HepG2 (cell line): ENCODE results near the gene JUND. TPM values are rescaled to one million over a fixed set of nuclear protein-coding genes. Genes with fewer than 3 reads are reported as not detected.

ENCODE experiments used
- ATF5 ChIP-seq: sonication (generic); formaldehyde crosslinking; IDR thresholded peaks from 2 replicates; pipeline ENCODE4 v1.4.0; 2020; ENCODE audit warnings: mild to moderate bottlenecking, low read depth, missing genetic modification reagents
- CHD4 ChIP-seq: fragments of 200-600 bp; sonication (generic); IDR thresholded peaks from 2 replicates; pipeline ENCODE4 v1.7.0; 2017; ENCODE audit warnings: mild to moderate bottlenecking, low read length, borderline replicate concordance
- FIP1L1 ChIP-seq: fragments of 200-400 bp; formaldehyde crosslinking; IDR thresholded peaks from 2 replicates; pipeline ENCODE4 v1.6.1; 2018; ENCODE audit warnings: low read depth, mild to moderate bottlenecking, low read length, moderate library complexity, borderline replicate concordance; ENCODE audit not compliant: insufficient read depth
- GMEB2 ChIP-seq: IDR thresholded peaks from 2 replicates; pipeline ENCODE4 v1.6.1; 2016; ENCODE audit warnings: missing biosample characterization, missing genetic modification reagents, low read depth
- KMT2A ChIP-seq: sonication (generic); formaldehyde crosslinking; IDR thresholded peaks from 2 replicates; pipeline ENCODE4 v1.4.0; 2020; ENCODE audit warnings: missing genetic modification reagents
- MED1 ChIP-seq: sonication (generic); formaldehyde crosslinking; IDR thresholded peaks from 2 replicates; pipeline ENCODE4 v1.4.0; 2020; ENCODE audit warnings: missing genetic modification reagents
- NONO ChIP-seq, 2 experiments: fragments of 450-650 bp in 1 of 2; sonication (generic) in 1 of 2; formaldehyde crosslinking in 1 of 2; IDR thresholded peaks in 1 of 2; conservative IDR thresholded peaks in 1 of 2; 2 replicates each; pipeline versions ENCODE4 v1.6.1 to v1.8.0; 2017 to 2022; ENCODE audit warnings: mild to moderate bottlenecking in 1 of 2, missing genetic modification reagents in 1 of 2, moderate library complexity in 1 of 2
- SNRNP70 ChIP-seq: fragments of 200-400 bp; formaldehyde crosslinking; IDR thresholded peaks from 2 replicates; pipeline ENCODE4 v1.6.1; 2017; ENCODE audit warnings: mild to moderate bottlenecking, low read depth, low read length, moderate library complexity
- TAF1 ChIP-seq: sonication (generic); formaldehyde crosslinking; IDR thresholded peaks from 2 replicates; pipeline ENCODE4 v1.4.0; 2020; ENCODE audit warnings: missing genetic modification reagents
- TFE3 ChIP-seq: IDR thresholded peaks from 2 replicates; pipeline ENCODE4 v1.6.1; 2016
- TIGD3 ChIP-seq: sonication (generic); formaldehyde crosslinking; IDR thresholded peaks from 2 replicates; pipeline ENCODE4 v1.5.1; 2020; ENCODE audit warnings: mild to moderate bottlenecking, missing genetic modification reagents, borderline replicate concordance
- U2AF1 ChIP-seq: fragments of 200-400 bp; formaldehyde crosslinking; optimal IDR thresholded peaks from 2 replicates; pipeline ENCODE3; 2017; ENCODE audit warnings: mild to moderate bottlenecking, low read depth, low read length
- ZFY ChIP-seq: sonication (generic); formaldehyde crosslinking; IDR thresholded peaks from 2 replicates; pipeline ENCODE4 v1.4.0; 2020; ENCODE audit warnings: missing genetic modification reagents
- ZNF430 ChIP-seq: sonication (generic); formaldehyde crosslinking; IDR thresholded peaks from 2 replicates; pipeline ENCODE4 v1.9.0; 2021; ENCODE audit warnings: mild to moderate bottlenecking, missing genetic modification reagents
- ZNF451 ChIP-seq: sonication (generic); formaldehyde crosslinking; IDR thresholded peaks from 2 replicates; pipeline ENCODE4 v1.5.0; 2020; ENCODE audit warnings: mild to moderate bottlenecking, missing genetic modification reagents
- ZNF546 ChIP-seq: sonication (generic); formaldehyde crosslinking; conservative IDR thresholded peaks from 2 replicates; pipeline ENCODE4 v1.8.1; 2023; ENCODE audit warnings: mild to moderate bottlenecking, missing genetic modification reagents
- ZNF562 ChIP-seq: sonication (generic); formaldehyde crosslinking; IDR thresholded peaks from 2 replicates; pipeline ENCODE4 v1.8.0; 2022; ENCODE audit warnings: missing genetic modification reagents, borderline replicate concordance
- polyA plus RNA-seq, 8 experiments: library from polyadenylated mRNA; depleted of rRNA in 3 of 8; stranded (reverse) in 7 of 8; unstranded in 1 of 8; fragments of >200 nt; fragmentation: Illumina TruSeq in 4 of 8; extraction: Trizol in 4 of 8; gene quantifications; 2 replicates each; pipeline versions ENCODE4 v1.2.1 to v1.2.3, GENCODE V29; 2011 to 2016; ENCODE audit warnings: low read depth in 4 of 8, missing spikeins in 1 of 8, mixed read lengths in 1 of 8; ENCODE audit not compliant: insufficient read depth in 1 of 8
- total RNA-seq, 5 experiments: library from RNA; depleted of rRNA; stranded (reverse); fragments of >200 nt; fragmentation: Illumina TruSeq; extraction: Trizol; gene quantifications; 2 replicates each; pipeline ENCODE4 v1.2.3, GENCODE V29; 2016; ENCODE audit warnings: low read depth in 1 of 5
- TF ChIP-seq, protein P1 (sequence below): sonication (generic); formaldehyde crosslinking; IDR thresholded peaks from 2 replicates; pipeline ENCODE4 v1.8.0; 2022; ENCODE audit warnings: missing genetic modification reagents, mild to moderate bottlenecking, moderate library complexity, borderline replicate concordance
- TF ChIP-seq, protein P2 (sequence below): sonication (generic); formaldehyde crosslinking; IDR thresholded peaks from 2 replicates; pipeline ENCODE4 v1.4.0; 2020; ENCODE audit warnings: missing genetic modification reagents, mild to moderate bottlenecking, borderline replicate concordance

Gene JUND
- total and polyA plus RNA-seq, 2 of the 13 experiments (the other 11 are each of a cell fraction or from before 2014, with no cell fraction given) = 41.2 to 59.8 TPM

- TF ChIP-seq GMEB2 (CRISPR knock-in tag) (no peak), FIP1L1 (no peak), CHD4 (peak; percentile 86), ATF5 (CRISPR knock-in tag) (no peak), ZNF562 (no peak), ZNF546 (no peak), MED1 (no peak), SNRNP70 (no peak), ZFY (no peak), U2AF1 (peak; percentile 74), KMT2A (CRISPR knock-in tag) (no peak; the same call in 1 of the 2 replicates), TIGD3 (CRISPR knock-in tag) (no peak), NONO (IDR thresholded peaks at IDR 0.05) (no peak), NONO (CRISPR knock-in tag; conservative IDR thresholded peaks at IDR 0.05) (0 out of 2 replicates have a peak, but pooled peaks have one; percentile 32), ZNF430 (CRISPR knock-in tag) (no peak), ZNF451 (CRISPR knock-in tag) (no peak), TAF1 (CRISPR knock-in tag) (no peak), TFE3 (CRISPR knock-in tag) (no peak)
- TF ChIP-seq, protein P1, sequence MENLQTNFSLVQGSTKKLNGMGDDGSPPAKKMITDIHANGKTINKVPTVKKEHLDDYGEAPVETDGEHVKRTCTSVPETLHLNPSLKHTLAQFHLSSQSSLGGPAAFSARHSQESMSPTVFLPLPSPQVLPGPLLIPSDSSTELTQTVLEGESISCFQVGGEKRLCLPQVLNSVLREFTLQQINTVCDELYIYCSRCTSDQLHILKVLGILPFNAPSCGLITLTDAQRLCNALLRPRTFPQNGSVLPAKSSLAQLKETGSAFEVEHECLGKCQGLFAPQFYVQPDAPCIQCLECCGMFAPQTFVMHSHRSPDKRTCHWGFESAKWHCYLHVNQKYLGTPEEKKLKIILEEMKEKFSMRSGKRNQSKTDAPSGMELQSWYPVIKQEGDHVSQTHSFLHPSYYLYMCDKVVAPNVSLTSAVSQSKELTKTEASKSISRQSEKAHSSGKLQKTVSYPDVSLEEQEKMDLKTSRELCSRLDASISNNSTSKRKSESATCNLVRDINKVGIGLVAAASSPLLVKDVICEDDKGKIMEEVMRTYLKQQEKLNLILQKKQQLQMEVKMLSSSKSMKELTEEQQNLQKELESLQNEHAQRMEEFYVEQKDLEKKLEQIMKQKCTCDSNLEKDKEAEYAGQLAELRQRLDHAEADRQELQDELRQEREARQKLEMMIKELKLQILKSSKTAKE = no peak
- TF ChIP-seq, protein P2, sequence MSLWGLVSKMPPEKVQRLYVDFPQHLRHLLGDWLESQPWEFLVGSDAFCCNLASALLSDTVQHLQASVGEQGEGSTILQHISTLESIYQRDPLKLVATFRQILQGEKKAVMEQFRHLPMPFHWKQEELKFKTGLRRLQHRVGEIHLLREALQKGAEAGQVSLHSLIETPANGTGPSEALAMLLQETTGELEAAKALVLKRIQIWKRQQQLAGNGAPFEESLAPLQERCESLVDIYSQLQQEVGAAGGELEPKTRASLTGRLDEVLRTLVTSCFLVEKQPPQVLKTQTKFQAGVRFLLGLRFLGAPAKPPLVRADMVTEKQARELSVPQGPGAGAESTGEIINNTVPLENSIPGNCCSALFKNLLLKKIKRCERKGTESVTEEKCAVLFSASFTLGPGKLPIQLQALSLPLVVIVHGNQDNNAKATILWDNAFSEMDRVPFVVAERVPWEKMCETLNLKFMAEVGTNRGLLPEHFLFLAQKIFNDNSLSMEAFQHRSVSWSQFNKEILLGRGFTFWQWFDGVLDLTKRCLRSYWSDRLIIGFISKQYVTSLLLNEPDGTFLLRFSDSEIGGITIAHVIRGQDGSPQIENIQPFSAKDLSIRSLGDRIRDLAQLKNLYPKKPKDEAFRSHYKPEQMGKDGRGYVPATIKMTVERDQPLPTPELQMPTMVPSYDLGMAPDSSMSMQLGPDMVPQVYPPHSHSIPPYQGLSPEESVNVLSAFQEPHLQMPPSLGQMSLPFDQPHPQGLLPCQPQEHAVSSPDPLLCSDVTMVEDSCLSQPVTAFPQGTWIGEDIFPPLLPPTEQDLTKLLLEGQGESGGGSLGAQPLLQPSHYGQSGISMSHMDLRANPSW (CRISPR knock-in tag) = no peak
Measured at GRCh38 chr19:18274219-18274780, 7.1 kb downstream of the JUND start, which contains the start of gene IQCN (continued).
